Tibial nerve (tissue), 4 donors: ENCODE measurements around the gene IRX6.

Source experiments
- CTCF ChIP-seq, 5 experiments: fragments of 200-600 bp in 3 of 5; fragments of 450-650 bp in 2 of 5; sonication (generic) in 3 of 5; IDR thresholded peaks; one replicate each; pipeline ENCODE4 v1.5.1; 2016 to 2019; ENCODE audit warnings: antibody characterized with exemption in 5 of 5, mild to moderate bottlenecking in 3 of 5, moderate library complexity in 2 of 5
- EP300 ChIP-seq, 2 donors: sonication (generic); formaldehyde crosslinking; IDR thresholded peaks; one replicate each; pipeline ENCODE4 v1.6.1; 2017; ENCODE audit warnings: antibody characterized with exemption in 2 of 2, mild to moderate bottlenecking in 1 of 2
- POLR2A ChIP-seq, 2 donors: fragments of 450-650 bp; IDR thresholded peaks; one replicate each; pipeline ENCODE4 v1.6.1; 2017; ENCODE audit warnings: antibody characterized with exemption in 2 of 2, mild to moderate bottlenecking in 2 of 2, moderate library complexity in 2 of 2

- no peak for TF ChIP-seq CTCF (IDR thresholded peaks at IDR 0.05)
- no peak for TF ChIP-seq POLR2A (IDR thresholded peaks at IDR 0.05)
- no peak for TF ChIP-seq EP300 (IDR thresholded peaks at IDR 0.05)
Observed at GRCh38 chr16:55330781-55331647, 7.0 kb downstream of the IRX6 start.
